RWPE2 (cell line): ENCODE measurements around the gene LIPG.

ENCODE experiments used
- ATAC-seq: fragments of 200-7000 bp; cut with Tn5 transposase; 3 replicates; pipeline ENCODE4 v1.9.1; 2021; ENCODE audit warnings: low read depth
- DNase-seq: peaks from one replicate; pipeline ENCODE4 v3.0.0-alpha.2; 2020; ENCODE audit warnings: low spot score
- H3K27ac ChIP-seq: fragments of 450-650 bp; 2 replicates; pipeline ENCODE4 v1.5.1; 2017; ENCODE audit warnings: mild to moderate bottlenecking; ENCODE audit not compliant: poor library complexity, severe bottlenecking
- H3K27me3 ChIP-seq: fragments of 250-450 bp; sonication (Bioruptor Pico); 2 replicates; pipeline ENCODE4 v1.5.1; 2021; ENCODE audit warnings: mild to moderate bottlenecking, moderate library complexity; ENCODE audit not compliant: insufficient read depth, poor library complexity, severe bottlenecking
- H3K36me3 ChIP-seq: fragments of 250-450 bp; sonication (Bioruptor Pico); 2 replicates; pipeline ENCODE4 v1.5.1; 2020; ENCODE audit warnings: low read depth, mild to moderate bottlenecking, moderate library complexity
- H3K4me1 ChIP-seq: fragments of 250-450 bp; sonication (Bioruptor Pico); 2 replicates; pipeline ENCODE4 v1.5.1; 2021; ENCODE audit warnings: mild to moderate bottlenecking, moderate library complexity; ENCODE audit not compliant: insufficient read depth, poor library complexity, severe bottlenecking
- H3K4me3 ChIP-seq: fragments of 250-450 bp; sonication (Bioruptor Pico); 2 replicates; pipeline ENCODE4 v1.5.1; 2021; ENCODE audit warnings: mild to moderate bottlenecking, moderate library complexity; ENCODE audit not compliant: severe bottlenecking
- H3K9me3 ChIP-seq: fragments of 250-450 bp; sonication (Bioruptor Pico); 2 replicates; pipeline ENCODE4 v1.5.1; 2021; ENCODE audit warnings: mild to moderate bottlenecking, moderate library complexity; ENCODE audit not compliant: severe bottlenecking
- TF ChIP-seq, protein P1 (sequence below): fragments of 450-650 bp; IDR thresholded peaks from one replicate; pipeline ENCODE4 v1.5.1; 2017; ENCODE audit warnings: mild to moderate bottlenecking, moderate library complexity; ENCODE audit not compliant: poor library complexity, severe bottlenecking

The LIPG gene

GRCh38 chr18:49562481-49563129 is 748 bp downstream of the LIPG start:
- ATAC-seq (peak; percentile 17; the same call in 2 of the 3 replicates), DNase-seq (no peak)
- TF ChIP-seq, protein P1, sequence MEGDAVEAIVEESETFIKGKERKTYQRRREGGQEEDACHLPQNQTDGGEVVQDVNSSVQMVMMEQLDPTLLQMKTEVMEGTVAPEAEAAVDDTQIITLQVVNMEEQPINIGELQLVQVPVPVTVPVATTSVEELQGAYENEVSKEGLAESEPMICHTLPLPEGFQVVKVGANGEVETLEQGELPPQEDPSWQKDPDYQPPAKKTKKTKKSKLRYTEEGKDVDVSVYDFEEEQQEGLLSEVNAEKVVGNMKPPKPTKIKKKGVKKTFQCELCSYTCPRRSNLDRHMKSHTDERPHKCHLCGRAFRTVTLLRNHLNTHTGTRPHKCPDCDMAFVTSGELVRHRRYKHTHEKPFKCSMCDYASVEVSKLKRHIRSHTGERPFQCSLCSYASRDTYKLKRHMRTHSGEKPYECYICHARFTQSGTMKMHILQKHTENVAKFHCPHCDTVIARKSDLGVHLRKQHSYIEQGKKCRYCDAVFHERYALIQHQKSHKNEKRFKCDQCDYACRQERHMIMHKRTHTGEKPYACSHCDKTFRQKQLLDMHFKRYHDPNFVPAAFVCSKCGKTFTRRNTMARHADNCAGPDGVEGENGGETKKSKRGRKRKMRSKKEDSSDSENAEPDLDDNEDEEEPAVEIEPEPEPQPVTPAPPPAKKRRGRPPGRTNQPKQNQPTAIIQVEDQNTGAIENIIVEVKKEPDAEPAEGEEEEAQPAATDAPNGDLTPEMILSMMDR = no peak
- Histone ChIP-seq H3K9me3 (no peaks in the 10 kb centered on the region), H3K4me1 (peaks cover 14% of the 10 kb centered on the region), H3K27ac (peak overlapping the region; percentile 80), H3K4me3 (peak overlapping the region; percentile 40), H3K36me3 (peaks cover 30% of the 10 kb centered on the region), H3K27me3 (no peaks in the 10 kb centered on the region)

- Histone ChIP-seq H3K27me3 (no peaks in the 10 kb centered on the region), H3K36me3 (peaks cover 36% of the 10 kb centered on the region), H3K27ac (peak overlapping the region; percentile 80), H3K4me3 (peak overlapping the region; percentile 40), H3K4me1 (peaks cover 14% of the 10 kb centered on the region), H3K9me3 (no peaks in the 10 kb centered on the region)
- TF ChIP-seq, protein P1 = no peak
- DNase-seq = no peak
- peak; percentile 75 for ATAC-seq
Measured at GRCh38 chr18:49563130-49563540, 1.3 kb downstream of the LIPG start.

- peak overlapping the region; percentile 40 for H3K4me3 ChIP-seq
- H3K27me3 ChIP-seq = no peaks in the 10 kb centered on the region
- peaks cover 43% of the 10 kb centered on the region for H3K36me3 ChIP-seq
- TF ChIP-seq, protein P1 = peak; percentile 6
- no peak for ATAC-seq
- DNase-seq = no peak
- peak overlapping the region; percentile 80 for H3K27ac ChIP-seq
- H3K9me3 ChIP-seq = no peaks in the 10 kb centered on the region
- peaks cover 14% of the 10 kb centered on the region for H3K4me1 ChIP-seq
Measured at GRCh38 chr18:49563701-49564517, 2.1 kb downstream of the LIPG start.

- TF ChIP-seq, protein P1 = no peak
- H3K9me3 ChIP-seq = no peaks in the 10 kb centered on the region
- H3K4me1 ChIP-seq = peaks cover 14% of the 10 kb centered on the region
- H3K36me3 ChIP-seq = peaks cover 49% of the 10 kb centered on the region
- peak overlapping the region; percentile 80 for H3K27ac ChIP-seq
- H3K27me3 ChIP-seq = no peaks in the 10 kb centered on the region
- no peak for ATAC-seq
- DNase-seq = no peak
- no peak overlapping the region for H3K4me3 ChIP-seq
Measured at GRCh38 chr18:49564518-49564834, 2.6 kb downstream of the LIPG start.

DNA sequence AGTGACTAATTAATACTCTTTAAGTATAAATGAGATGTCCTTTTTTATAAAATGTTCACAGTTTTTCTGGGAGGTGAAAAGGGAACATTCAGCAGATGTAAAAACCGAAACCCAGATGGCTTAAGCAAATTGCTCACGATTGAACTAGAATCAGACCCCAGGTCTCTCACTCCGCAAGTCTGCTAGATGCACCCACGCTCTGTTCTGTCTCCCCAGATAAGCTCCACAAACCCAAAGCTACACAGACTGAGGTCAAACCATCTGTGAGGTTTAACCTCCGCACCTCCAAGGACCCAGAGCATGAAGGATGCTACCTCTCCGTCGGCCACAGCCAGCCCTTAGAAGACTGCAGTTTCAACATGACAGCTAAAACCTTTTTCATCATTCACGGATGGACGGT is 3.2 kb downstream of the LIPG start:
- Histone ChIP-seq H3K36me3 (peaks cover 55% of the 10 kb centered on the region), H3K27ac (no peak overlapping the region), H3K4me1 (peaks cover 14% of the 10 kb centered on the region), H3K9me3 (no peaks in the 10 kb centered on the region), H3K4me3 (no peak overlapping the region), H3K27me3 (no peaks in the 10 kb centered on the region)
- no peak for ATAC-seq
- DNase-seq = no peak
- TF ChIP-seq, protein P1 = no peak
